Sigmoid colon (tissue), 7 donors: ENCODE data around the gene NOX3. TPM values are rescaled to one million over a fixed set of nuclear protein-coding genes. Genes with fewer than 3 reads are reported as not detected.

Source experiments
- DNase-seq: peaks from one replicate; pipeline ENCODE4 v3.0.0-alpha.2; 2019
- H3K27ac ChIP-seq, 4 donors: fragments of 200-600 bp; sonication (generic); one replicate each; pipeline ENCODE4 v1.5.1; 2016 to 2019; ENCODE audit warnings: mild to moderate bottlenecking in 1 of 4
- H3K27me3 ChIP-seq, 3 donors: fragments of 200-600 bp; sonication (generic); one replicate each; pipeline ENCODE4 v1.5.1; 2019; ENCODE audit warnings: mild to moderate bottlenecking in 1 of 3
- H3K36me3 ChIP-seq, 4 donors: fragments of 200-600 bp; sonication (generic); one replicate each; pipeline ENCODE4 v1.5.1; 2016 to 2019
- H3K4me1 ChIP-seq, 4 donors: fragments of 200-600 bp; sonication (generic); one replicate each; pipeline ENCODE4 v1.5.1; 2017 to 2019
- H3K4me3 ChIP-seq, 4 donors: fragments of 200-600 bp; sonication (generic); one replicate each; pipeline ENCODE4 v1.5.1; 2017 to 2019; ENCODE audit warnings: mild to moderate bottlenecking in 2 of 4, moderate library complexity in 1 of 4
- H3K9me3 ChIP-seq, 4 donors: fragments of 200-600 bp in 3 of 4; sonication (generic) in 3 of 4; one replicate each; pipeline versions ENCODE4 v1.5.1 to v1.6.1; 2013 to 2019
- CTCF ChIP-seq, 4 experiments: fragments of 450-650 bp in 3 of 4; fragments of 200-600 bp in 1 of 4; IDR thresholded peaks; one replicate each; pipeline ENCODE4 v1.5.1; 2016 to 2019; ENCODE audit warnings: antibody characterized with exemption in 4 of 4, mild to moderate bottlenecking in 3 of 4, moderate library complexity in 2 of 4
- EP300 ChIP-seq, 4 donors: sonication (generic); formaldehyde crosslinking; IDR thresholded peaks; one replicate each; pipeline ENCODE4 v1.6.1; 2017; ENCODE audit warnings: antibody characterized with exemption in 4 of 4
- POLR2A ChIP-seq, 2 donors: fragments of 450-650 bp; IDR thresholded peaks; one replicate each; pipeline ENCODE4 v1.6.1; 2016; ENCODE audit warnings: antibody characterized with exemption in 2 of 2, mild to moderate bottlenecking in 2 of 2, moderate library complexity in 2 of 2
- POLR2AphosphoS5 ChIP-seq, 4 donors: sonication (generic); formaldehyde crosslinking; IDR thresholded peaks; one replicate each; pipeline ENCODE4 v1.6.1; 2017; ENCODE audit warnings: antibody characterized with exemption in 4 of 4
- WGBS, 2 donors: extraction: QIAGEN DNeasy Blood & Tissue Kit; methylation state at CpG; one replicate each; pipeline ENCODE4 v1.1.7; 2013; 5-methylcytosine and 5-hydroxymethylcytosine counted together
- intact Hi-C: fragments of 100-400 bp; cut with DNase I; formaldehyde crosslinking; loops from one replicate; pipeline ENCODE4 v1.15.1; 2023
- polyA plus RNA-seq, 3 donors: library from polyadenylated mRNA; stranded (reverse); fragments of 200-250 nt; gene quantifications; one replicate each; pipeline ENCODE4 v1.2.3, GENCODE V29; 2013
- total RNA-seq, 4 donors: library from RNA; depleted of rRNA; stranded (reverse); fragments of >200 nt; gene quantifications; one replicate each; pipeline ENCODE4 v1.1.0, GENCODE V29; 2016
- donor health status: healthy with polysubstance abuse.
- donor health status: Bipolar disorder and iron deficiency.
- donor health status: healthy.

NOX3 gene
- total and polyA plus RNA-seq, 7 donors = not detected

GRCh38 chr6:155396605-155397004 lies 59.0 kb downstream of the NOX3 start:
- Histone ChIP-seq H3K9me3 (no peaks in the 10 kb centered on the region), H3K4me1 (no peaks in the 10 kb centered on the region), H3K4me3 (no peak overlapping the region), H3K27ac (no peak overlapping the region), H3K27me3 (no peaks in the 10 kb centered on the region), H3K36me3 (no peaks in the 10 kb centered on the region)
- intact Hi-C loops = no loop called here
- TF ChIP-seq EP300 (IDR thresholded peaks at IDR 0.05) (no peak), POLR2AphosphoS5 (IDR thresholded peaks at IDR 0.05) (no peak), CTCF (IDR thresholded peaks at IDR 0.05) (no peak), POLR2A (IDR thresholded peaks at IDR 0.05) (no peak)
- DNase-seq = no peak
- 94% methylated on average over 5 of the region's 5 CpGs for WGBS, 2 donors

- no peaks in the 10 kb centered on the region for H3K27me3 ChIP-seq
- no peak for DNase-seq
- H3K4me3 ChIP-seq = no peak overlapping the region
- no peaks in the 10 kb centered on the region for H3K9me3 ChIP-seq
- 85 to 98% methylated on average over 1 of the region's 1 CpG for WGBS, 2 donors
- no peak overlapping the region for H3K27ac ChIP-seq
- TF ChIP-seq POLR2AphosphoS5 (IDR thresholded peaks at IDR 0.05) = no peak
- no peak for TF ChIP-seq EP300 (IDR thresholded peaks at IDR 0.05)
- TF ChIP-seq POLR2A (IDR thresholded peaks at IDR 0.05) = no peak
- TF ChIP-seq CTCF (IDR thresholded peaks at IDR 0.05) = no peak
- H3K4me1 ChIP-seq = no peaks in the 10 kb centered on the region
- intact Hi-C loops = no loop called here
- H3K36me3 ChIP-seq = no peaks in the 10 kb centered on the region
These were observed 60.3 kb downstream of the NOX3 start for GRCh38 chr6:155395339-155395738.

GRCh38 chr6:155389130-155389529 lies 66.5 kb downstream of the NOX3 start:
- Histone ChIP-seq H3K4me1 (no peaks in the 10 kb centered on the region), H3K27ac (no peak overlapping the region), H3K9me3 (no peaks in the 10 kb centered on the region), H3K27me3 (no peaks in the 10 kb centered on the region), H3K36me3 (no peaks in the 10 kb centered on the region), H3K4me3 (no peak overlapping the region)
- intact Hi-C loops = no loop called here
- 76 to 88% methylated on average over 3 of the region's 3 CpGs for WGBS, 2 donors
- DNase-seq = no peak
- TF ChIP-seq POLR2AphosphoS5 (IDR thresholded peaks at IDR 0.05) = no peak
- TF ChIP-seq EP300 (IDR thresholded peaks at IDR 0.05) = no peak
- TF ChIP-seq POLR2A (IDR thresholded peaks at IDR 0.05) = no peak
- TF ChIP-seq CTCF (IDR thresholded peaks at IDR 0.05) = no peak

GRCh38 chr6:155388591-155388990 lies 67.0 kb downstream of the NOX3 start:
- no peaks in the 10 kb centered on the region for H3K27me3 ChIP-seq
- DNase-seq = no peak
- no peak overlapping the region for H3K27ac ChIP-seq
- intact Hi-C loops = no loop called here
- no peak for TF ChIP-seq EP300 (IDR thresholded peaks at IDR 0.05)
- no peak for TF ChIP-seq POLR2AphosphoS5 (IDR thresholded peaks at IDR 0.05)
- no peak for TF ChIP-seq CTCF (IDR thresholded peaks at IDR 0.05)
- TF ChIP-seq POLR2A (IDR thresholded peaks at IDR 0.05) = no peak
- no peak overlapping the region for H3K4me3 ChIP-seq
- no peaks in the 10 kb centered on the region for H3K36me3 ChIP-seq
- H3K9me3 ChIP-seq = no peaks in the 10 kb centered on the region
- H3K4me1 ChIP-seq = no peaks in the 10 kb centered on the region

- 77 to 89% methylated on average over 2 of the region's 2 CpGs for WGBS, 2 donors
- Histone ChIP-seq H3K36me3 (no peaks in the 10 kb centered on the region), H3K4me1 (no peaks in the 10 kb centered on the region), H3K27me3 (no peaks in the 10 kb centered on the region), H3K27ac (no peak overlapping the region), H3K9me3 (no peaks in the 10 kb centered on the region), H3K4me3 (no peak overlapping the region)
- DNase-seq = no peak
- intact Hi-C loops = no loop called here
- no peak for TF ChIP-seq POLR2AphosphoS5 (IDR thresholded peaks at IDR 0.05)
These were observed 68.2 kb downstream of the NOX3 start for GRCh38 chr6:155387481-155387880.
